ENCODE data around the gene TMEM260. TPM values are rescaled to one million over a fixed set of nuclear protein-coding genes. Genes with fewer than 3 reads are reported as not detected.

Gene TMEM260
- total and polyA plus RNA-seq, 2 experiments from 2014 or later: 12.2 to 38.9 TPM

DNA sequence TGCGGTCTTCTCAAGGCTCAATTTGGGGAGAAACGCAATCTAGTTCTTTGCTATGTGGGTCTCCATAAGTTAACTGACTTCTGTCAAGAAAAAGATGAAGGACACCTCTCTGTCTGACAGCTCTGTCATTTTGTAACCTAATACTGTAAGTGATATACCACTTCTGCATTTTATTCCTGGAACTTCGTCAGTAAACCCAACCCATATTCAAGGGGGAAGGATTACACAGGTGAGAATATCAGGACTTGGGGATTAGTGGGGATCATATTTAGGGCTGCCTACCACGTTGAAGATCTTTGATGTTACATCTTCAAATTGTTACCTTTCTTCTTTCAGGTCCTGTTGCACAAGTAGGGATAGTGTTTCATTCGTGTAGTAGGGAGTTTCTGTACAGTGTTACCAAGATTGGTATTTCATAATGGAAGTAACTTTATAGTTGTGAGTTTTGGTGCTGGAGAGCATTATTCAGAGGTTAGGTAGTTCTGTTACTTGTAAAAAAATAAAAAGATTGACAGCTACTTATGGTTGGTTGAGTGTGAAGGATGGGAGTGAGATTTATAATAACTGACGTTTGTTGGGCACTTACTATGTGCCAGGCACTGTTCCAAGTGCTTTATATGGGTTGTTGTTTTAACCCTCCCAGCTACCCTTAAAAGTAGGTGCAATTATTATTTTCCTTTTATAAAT, 1.6 kb downstream of the TMEM260 start:
- no peak for DNase-seq (ENCODE audit: low read depth in 1 of 2, low spot score in 1 of 2)
- TF ChIP-seq, protein P1, sequence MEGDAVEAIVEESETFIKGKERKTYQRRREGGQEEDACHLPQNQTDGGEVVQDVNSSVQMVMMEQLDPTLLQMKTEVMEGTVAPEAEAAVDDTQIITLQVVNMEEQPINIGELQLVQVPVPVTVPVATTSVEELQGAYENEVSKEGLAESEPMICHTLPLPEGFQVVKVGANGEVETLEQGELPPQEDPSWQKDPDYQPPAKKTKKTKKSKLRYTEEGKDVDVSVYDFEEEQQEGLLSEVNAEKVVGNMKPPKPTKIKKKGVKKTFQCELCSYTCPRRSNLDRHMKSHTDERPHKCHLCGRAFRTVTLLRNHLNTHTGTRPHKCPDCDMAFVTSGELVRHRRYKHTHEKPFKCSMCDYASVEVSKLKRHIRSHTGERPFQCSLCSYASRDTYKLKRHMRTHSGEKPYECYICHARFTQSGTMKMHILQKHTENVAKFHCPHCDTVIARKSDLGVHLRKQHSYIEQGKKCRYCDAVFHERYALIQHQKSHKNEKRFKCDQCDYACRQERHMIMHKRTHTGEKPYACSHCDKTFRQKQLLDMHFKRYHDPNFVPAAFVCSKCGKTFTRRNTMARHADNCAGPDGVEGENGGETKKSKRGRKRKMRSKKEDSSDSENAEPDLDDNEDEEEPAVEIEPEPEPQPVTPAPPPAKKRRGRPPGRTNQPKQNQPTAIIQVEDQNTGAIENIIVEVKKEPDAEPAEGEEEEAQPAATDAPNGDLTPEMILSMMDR (IDR thresholded peaks at IDR 0.05; ENCODE audit: low read depth, low read length): no peak
- H3K27ac ChIP-seq: no peak overlapping the region
- H3K36me3 ChIP-seq: no peaks in the 10 kb centered on the region
- peak overlapping the region; percentile 94 for H3K4me3 ChIP-seq
- no peaks in the 10 kb centered on the region for H3K27me3 ChIP-seq
- peaks cover 22% of the 10 kb centered on the region for H3K4me1 ChIP-seq (ENCODE audit: low read depth)
- H3K9me3 ChIP-seq (ENCODE audit: low read depth): no peaks in the 10 kb centered on the region

DNA sequence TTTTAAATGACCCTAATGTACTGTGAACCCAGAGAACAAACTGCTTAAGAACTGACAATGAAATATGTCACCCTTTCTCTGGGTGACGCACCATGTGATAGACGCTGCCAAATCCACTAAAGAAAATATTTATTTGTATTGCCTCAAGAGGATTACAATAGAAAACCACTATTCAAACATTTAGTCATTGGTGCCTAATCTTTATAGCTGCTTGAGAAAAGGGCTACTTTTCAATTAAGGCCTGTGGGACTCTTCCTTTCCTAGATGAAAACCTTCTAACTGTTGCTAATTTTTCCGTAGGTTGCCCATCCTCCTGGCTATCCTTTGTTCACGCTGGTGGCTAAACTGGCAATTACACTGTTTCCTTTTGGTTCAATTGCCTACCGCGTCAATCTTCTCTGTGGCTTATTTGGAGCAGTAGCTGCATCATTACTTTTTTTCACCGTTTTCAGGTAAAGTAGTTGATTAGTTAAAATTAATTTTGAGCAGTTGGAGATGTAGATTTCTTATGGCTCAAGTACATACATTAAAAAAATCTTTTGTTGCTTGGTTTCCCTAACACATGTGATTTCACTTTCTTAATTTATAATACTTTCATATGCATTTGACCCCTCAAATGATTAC, 6.0 kb downstream of the TMEM260 start:
- Histone ChIP-seq H3K4me3 (no peak overlapping the region), H3K4me1 (ENCODE audit: low read depth) (peaks cover 26% of the 10 kb centered on the region), H3K27ac (no peak overlapping the region), H3K27me3 (no peaks in the 10 kb centered on the region), H3K9me3 (ENCODE audit: low read depth) (no peaks in the 10 kb centered on the region), H3K36me3 (peaks cover 4% of the 10 kb centered on the region)
- TF ChIP-seq, protein P1 (IDR thresholded peaks at IDR 0.05; ENCODE audit: low read depth, low read length): no peak
- DNase-seq (ENCODE audit: low read depth in 1 of 2, low spot score in 1 of 2): no peak

DNA sequence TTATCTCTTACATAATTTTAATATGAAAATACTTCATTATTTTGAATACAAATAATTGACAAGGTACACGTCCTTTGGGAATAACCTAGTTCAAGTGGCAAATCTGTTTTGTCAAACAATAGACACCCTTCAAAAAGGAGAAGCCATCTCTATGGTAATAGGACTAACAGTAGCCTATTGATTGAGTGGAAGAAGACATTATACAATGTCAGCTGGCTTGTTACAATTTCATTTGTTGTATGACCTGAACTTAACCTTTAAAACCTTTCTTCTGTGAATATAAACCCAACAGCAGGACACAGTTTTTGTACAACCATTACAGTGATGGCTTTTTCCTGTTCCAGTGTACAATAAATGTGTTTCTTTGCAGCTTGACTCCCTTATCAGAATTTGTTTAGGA, 8.1 kb downstream of the TMEM260 start:
- H3K4me1 ChIP-seq (ENCODE audit: low read depth): peaks cover 15% of the 10 kb centered on the region
- no peaks in the 10 kb centered on the region for H3K27me3 ChIP-seq
- TF ChIP-seq, protein P1 (IDR thresholded peaks at IDR 0.05; ENCODE audit: low read depth, low read length): no peak
- H3K4me3 ChIP-seq: no peak overlapping the region
- DNase-seq (ENCODE audit: low read depth in 1 of 2, low spot score in 1 of 2): no peak
- H3K9me3 ChIP-seq (ENCODE audit: low read depth): no peaks in the 10 kb centered on the region
- H3K27ac ChIP-seq: no peak overlapping the region
- peaks cover 4% of the 10 kb centered on the region for H3K36me3 ChIP-seq

DNA sequence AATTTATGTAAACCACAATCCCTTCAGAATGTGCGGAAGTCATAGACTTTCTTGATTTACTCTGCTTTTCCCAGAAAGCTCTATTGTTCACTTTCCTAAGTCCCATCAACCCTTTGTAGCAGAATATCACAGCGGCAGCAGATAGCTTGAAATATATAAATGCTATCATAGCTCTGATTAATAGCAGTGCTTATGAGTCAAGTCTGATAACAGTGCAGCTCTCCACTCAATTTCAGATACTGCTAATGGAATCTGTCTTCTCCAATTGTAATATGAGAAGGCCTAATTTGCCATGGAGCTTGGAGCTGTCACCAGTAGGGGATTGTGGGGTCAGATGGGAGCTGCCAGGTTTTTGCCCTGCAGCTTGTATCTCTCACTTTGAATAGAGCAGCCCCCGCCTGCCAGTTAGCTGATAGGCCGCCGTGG, 10.9 kb downstream of the TMEM260 start:
- H3K27ac ChIP-seq: peak overlapping the region; percentile 8

DNA sequence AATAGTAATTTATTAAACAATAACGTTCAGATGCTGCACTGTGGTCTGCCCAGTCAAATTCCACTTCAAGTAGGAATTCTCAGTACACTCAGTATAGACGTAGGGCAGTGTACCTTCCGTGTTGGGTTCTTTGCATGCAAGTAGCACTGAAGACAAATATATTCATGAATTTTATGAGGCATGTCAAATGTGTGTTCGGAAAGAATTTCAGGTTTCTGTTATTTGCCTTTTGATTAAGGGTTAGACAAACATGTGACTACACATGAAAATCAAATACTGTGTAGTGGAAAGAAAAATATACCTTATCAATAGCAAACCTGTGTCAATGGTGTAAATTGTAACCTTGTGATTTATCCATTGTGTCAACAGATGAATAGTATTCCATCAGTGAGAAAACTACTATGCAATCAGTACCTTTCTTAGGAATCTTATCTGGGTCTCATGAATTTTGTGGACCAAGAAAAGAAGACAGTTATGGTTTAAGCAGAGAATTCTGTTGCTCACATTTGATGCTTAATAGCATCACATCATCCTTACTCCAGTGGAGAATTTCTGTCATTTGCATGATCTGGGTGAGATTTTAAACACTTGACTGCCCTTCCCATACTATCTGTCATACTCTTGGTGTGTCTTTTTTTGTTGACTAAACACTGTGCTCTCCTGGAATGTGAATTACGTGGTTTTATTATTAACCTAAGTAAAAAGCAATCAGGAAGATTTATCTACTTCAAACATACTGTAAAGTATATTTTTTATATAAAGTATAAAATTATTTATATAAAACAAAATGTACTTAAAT, 13.3 kb downstream of the TMEM260 start:
- TF ChIP-seq, protein P1 (IDR thresholded peaks at IDR 0.05; ENCODE audit: low read depth, low read length): no peak
- Histone ChIP-seq H3K27me3 (no peaks in the 10 kb centered on the region), H3K4me1 (ENCODE audit: low read depth) (peaks cover 14% of the 10 kb centered on the region), H3K27ac (no peak overlapping the region), H3K36me3 (no peaks in the 10 kb centered on the region), H3K9me3 (ENCODE audit: low read depth) (no peaks in the 10 kb centered on the region), H3K4me3 (no peak overlapping the region)
- DNase-seq (ENCODE audit: low read depth in 1 of 2, low spot score in 1 of 2): no peak

More for the DNA sequence above, 10.9 kb downstream of the TMEM260 start:
- Histone ChIP-seq H3K36me3 (peaks cover 4% of the 10 kb centered on the region), H3K27me3 (no peaks in the 10 kb centered on the region), H3K4me3 (no peak overlapping the region), H3K4me1 (ENCODE audit: low read depth) (peaks cover 14% of the 10 kb centered on the region), H3K9me3 (ENCODE audit: low read depth) (no peaks in the 10 kb centered on the region)
- TF ChIP-seq, protein P1 (IDR thresholded peaks at IDR 0.05; ENCODE audit: low read depth, low read length): no peak
- peak; percentile 8 to 88 for DNase-seq (ENCODE audit: low read depth in 1 of 2, low spot score in 1 of 2)
